Right hindlimb (tissue), 1 donor: Measurements from ENCODE around the gene ADRA2C.
A peak's percentile ranks its signal among the peaks of the same experiment; 100 is the strongest.

Experiments
- DNase-seq: peaks from one replicate; pipeline ENCODE4 v3.0.0-alpha.2; 2018

The ADRA2C gene

GRCh38 chr4:3762264-3762663, 3.9 kb upstream of the ADRA2C start:
- DNase-seq: no peak

GRCh38 chr4:3762753-3763549, 3.2 kb upstream of the ADRA2C start:
- DNase-seq: no peak

GRCh38 chr4:3765271-3766035, 732 bp upstream of the ADRA2C start:
- DNase-seq: peak; percentile 62

GRCh38 chr4:3766785-3767569, 792 bp downstream of the ADRA2C start:
- peak; percentile 44 for DNase-seq

GRCh38 chr4:3767570-3768288, 1.5 kb downstream of the ADRA2C start:
- DNase-seq: no peak

- no peak for DNase-seq
Measured at GRCh38 chr4:3768842-3769641, 2.9 kb downstream of the ADRA2C start.

GRCh38 chr4:3769642-3770184, 3.5 kb downstream of the ADRA2C start:
- DNase-seq: no peak

- DNase-seq: no peak
Measured at GRCh38 chr4:3770323-3771163, 4.4 kb downstream of the ADRA2C start.

GRCh38 chr4:3771164-3771809, 5.1 kb downstream of the ADRA2C start:
- DNase-seq: no peak

GRCh38 chr4:3771939-3772495, 5.8 kb downstream of the ADRA2C start:
- no peak for DNase-seq

- no peak for DNase-seq
Measured at GRCh38 chr4:3772632-3773031, 6.4 kb downstream of the ADRA2C start.

- no peak for DNase-seq
Measured at GRCh38 chr4:3773552-3774001, 7.4 kb downstream of the ADRA2C start.

GRCh38 chr4:3774253-3774883, 8.2 kb downstream of the ADRA2C start:
- no peak for DNase-seq

GRCh38 chr4:3775005-3775404, 8.8 kb downstream of the ADRA2C start:
- DNase-seq: no peak

- DNase-seq: no peak
Measured at GRCh38 chr4:3775576-3775975, 9.4 kb downstream of the ADRA2C start.

GRCh38 chr4:3776166-3777032, 10.2 kb downstream of the ADRA2C start:
- no peak for DNase-seq

GRCh38 chr4:3777033-3777390, 10.8 kb downstream of the ADRA2C start:
- DNase-seq: no peak

GRCh38 chr4:3777669-3778068, 11.5 kb downstream of the ADRA2C start:
- no peak for DNase-seq
